ENCODE data around the gene TMEM266.

TMEM266 gene

DNA sequence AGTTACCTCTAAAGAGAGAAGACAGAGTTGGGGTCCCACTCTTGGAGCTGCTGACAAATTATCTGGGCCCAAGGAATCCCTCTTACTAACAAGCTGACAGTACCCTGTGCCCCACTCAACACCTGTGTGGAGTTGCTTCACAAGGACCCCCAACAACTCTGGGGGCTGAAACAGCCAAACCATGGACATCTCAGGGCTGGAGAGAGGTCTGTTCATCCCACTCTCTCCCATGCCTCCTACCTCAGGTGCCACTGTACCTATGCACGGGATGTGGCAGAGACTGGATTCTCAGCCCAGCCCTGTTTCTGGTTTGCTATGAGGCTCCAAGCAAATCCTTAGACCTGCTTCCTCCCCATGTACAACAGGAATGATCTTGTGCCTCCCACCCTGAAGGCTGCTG is 149.7 kb downstream of the TMEM266 start:
- Histone ChIP-seq H3K36me3 (replicated peaks in 1 of 2; ENCODE audit: control insufficient read depth in 2 of 2, insufficient read depth in 2 of 2, low read length in 2 of 2) (peaks cover 0 to 18% of the 10 kb centered on the region in 2 donors), H3K14ac (ENCODE audit: low read length) (no peak overlapping the region), H2AK5ac (ENCODE audit: low read depth, low read length) (no peak overlapping the region), H3K79me1 (ENCODE audit: low read depth, low read length) (no peaks in the 10 kb centered on the region), H3K4me2 (ENCODE audit: insufficient read depth, low read length, poor library complexity, severe bottlenecking) (no peak overlapping the region), H2BK120ac (ENCODE audit: low read depth, low read length) (no peak overlapping the region), H3K23ac (ENCODE audit: low read depth, low read length, poor library complexity) (no peak overlapping the region), H3K18ac (ENCODE audit: low read length) (no peak overlapping the region), H3K27ac (replicated peaks; ENCODE audit: low read length) (no peak overlapping the region), H2BK5ac (ENCODE audit: low read length) (no peak overlapping the region), H2BK15ac (ENCODE audit: low read length) (no peak overlapping the region), H3K9ac (ENCODE audit: low read depth, low read length, poor library complexity) (no peak overlapping the region), H3K27me3 (ENCODE audit: control insufficient read depth in 3 of 3, insufficient read depth in 3 of 3, low read depth in 1 of 3, low read length in 3 of 3) (no peaks in the 10 kb centered on the region), H2AFZ (ENCODE audit: low read length) (no peak overlapping the region), H2BK12ac (ENCODE audit: low read length) (no peak overlapping the region), H3K9me3 (replicated peaks in 1 of 2; ENCODE audit: control insufficient read depth in 2 of 2, insufficient read depth in 1 of 2, low read depth in 1 of 2, low read length in 2 of 2) (no peaks in the 10 kb centered on the region), H3K4me1 (ENCODE audit: control insufficient read depth in 2 of 2, insufficient read depth in 1 of 2, low read depth in 1 of 2, low read length in 2 of 2) (peaks cover 0 to 15% of the 10 kb centered on the region in 2 donors), H4K91ac (ENCODE audit: low read depth, low read length, poor library complexity) (no peak overlapping the region), H3K4ac (ENCODE audit: low read length) (no peak overlapping the region), H3K4me3 (ENCODE audit: low read length in 2 of 2) (no peak overlapping the region), H4K8ac (ENCODE audit: low read depth, low read length) (no peak overlapping the region)
- no peak for DNase-seq (ENCODE audit: low spot score)
- WGBS, 2 donors (ENCODE audit: extremely low coverage in 2 of 2, insufficient read length in 2 of 2, insufficient replicate concordance in 1 of 2), result no CpG with 5 or more reads among the region's 1 CpG

GRCh38 chr15:76209942-76210341 is 150.2 kb downstream of the TMEM266 start:
- H4K8ac ChIP-seq (ENCODE audit: low read depth, low read length), result no peak overlapping the region
- no peak overlapping the region for H3K9ac ChIP-seq (ENCODE audit: low read depth, low read length, poor library complexity)
- H3K18ac ChIP-seq (ENCODE audit: low read length), result no peak overlapping the region
- H2BK12ac ChIP-seq (ENCODE audit: low read length), result no peak overlapping the region
- H3K27me3 ChIP-seq (ENCODE audit: control insufficient read depth in 3 of 3, insufficient read depth in 3 of 3, low read depth in 1 of 3, low read length in 3 of 3), result no peaks in the 10 kb centered on the region
- H2AFZ ChIP-seq (ENCODE audit: low read length), result no peak overlapping the region
- H3K23ac ChIP-seq (ENCODE audit: low read depth, low read length, poor library complexity), result peak overlapping the region; percentile 62
- H3K9me3 ChIP-seq (replicated peaks in 1 of 2; ENCODE audit: control insufficient read depth in 2 of 2, insufficient read depth in 1 of 2, low read depth in 1 of 2, low read length in 2 of 2), result no peaks in the 10 kb centered on the region
- no peak overlapping the region for H2BK120ac ChIP-seq (ENCODE audit: low read depth, low read length)
- no peak for DNase-seq (ENCODE audit: low spot score)
- no CpG with 5 or more reads among the region's 3 CpGs for WGBS, 2 donors (ENCODE audit: extremely low coverage in 2 of 2, insufficient read length in 2 of 2, insufficient replicate concordance in 1 of 2)
- no peak overlapping the region for H3K27ac ChIP-seq (replicated peaks; ENCODE audit: low read length)
- no peak overlapping the region for H2AK5ac ChIP-seq (ENCODE audit: low read depth, low read length)
- H2BK15ac ChIP-seq (ENCODE audit: low read length), result no peak overlapping the region
- peak overlapping the region; percentile 33 for H4K91ac ChIP-seq (ENCODE audit: low read depth, low read length, poor library complexity)
- peaks cover 0 to 13% of the 10 kb centered on the region in 2 donors for H3K4me1 ChIP-seq (ENCODE audit: control insufficient read depth in 2 of 2, insufficient read depth in 1 of 2, low read depth in 1 of 2, low read length in 2 of 2)
- no peaks in the 10 kb centered on the region for H3K79me1 ChIP-seq (ENCODE audit: low read depth, low read length)
- H3K4ac ChIP-seq (ENCODE audit: low read length), result no peak overlapping the region
- H2BK5ac ChIP-seq (ENCODE audit: low read length), result no peak overlapping the region
- no peak overlapping the region for H3K14ac ChIP-seq (ENCODE audit: low read length)
- no peak overlapping the region for H3K4me2 ChIP-seq (ENCODE audit: insufficient read depth, low read length, poor library complexity, severe bottlenecking)
- no peak overlapping the region for H3K4me3 ChIP-seq (ENCODE audit: low read length in 2 of 2)
- peaks cover 0 to 22% of the 10 kb centered on the region in 2 donors for H3K36me3 ChIP-seq (replicated peaks in 1 of 2; ENCODE audit: control insufficient read depth in 2 of 2, insufficient read depth in 2 of 2, low read length in 2 of 2)

DNA sequence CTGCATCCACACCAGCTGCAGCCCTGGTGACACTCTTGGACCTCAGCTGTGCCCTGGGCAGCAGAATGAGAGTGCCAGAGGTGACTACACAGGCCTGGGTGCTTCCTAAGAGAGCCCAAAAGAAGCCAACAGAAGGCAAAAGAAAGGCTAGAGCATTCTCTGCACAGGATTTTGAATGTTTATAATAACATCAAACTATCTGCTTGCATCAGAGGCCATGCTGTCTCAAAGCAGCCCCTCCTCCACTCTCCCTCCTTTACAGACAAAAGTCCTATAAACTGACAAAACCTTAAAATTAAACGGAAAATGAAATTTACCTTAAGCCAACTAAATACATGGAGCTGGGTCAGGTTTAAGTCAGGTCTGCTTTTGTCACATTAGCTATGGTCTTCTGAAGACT is 155.8 kb downstream of the TMEM266 start:
- DNase-seq (ENCODE audit: low spot score), result no peak
- Histone ChIP-seq H3K27ac (replicated peaks; ENCODE audit: low read length) (no peak overlapping the region), H2BK15ac (ENCODE audit: low read length) (no peak overlapping the region), H3K79me1 (ENCODE audit: low read depth, low read length) (no peaks in the 10 kb centered on the region), H4K8ac (ENCODE audit: low read depth, low read length) (no peak overlapping the region), H3K14ac (ENCODE audit: low read length) (no peak overlapping the region), H2BK5ac (ENCODE audit: low read length) (no peak overlapping the region), H2AFZ (ENCODE audit: low read length) (no peak overlapping the region), H2BK120ac (ENCODE audit: low read depth, low read length) (no peak overlapping the region), H3K4me3 (ENCODE audit: low read length in 2 of 2) (no peak overlapping the region), H4K91ac (ENCODE audit: low read depth, low read length, poor library complexity) (no peak overlapping the region), H3K18ac (ENCODE audit: low read length) (no peak overlapping the region), H3K9ac (ENCODE audit: low read depth, low read length, poor library complexity) (no peak overlapping the region), H3K9me3 (replicated peaks in 1 of 2; ENCODE audit: control insufficient read depth in 2 of 2, insufficient read depth in 1 of 2, low read depth in 1 of 2, low read length in 2 of 2) (peaks cover 0 to 14% of the 10 kb centered on the region in 2 donors), H3K23ac (ENCODE audit: low read depth, low read length, poor library complexity) (no peak overlapping the region), H2AK5ac (ENCODE audit: low read depth, low read length) (no peak overlapping the region), H3K4ac (ENCODE audit: low read length) (no peak overlapping the region), H2BK12ac (ENCODE audit: low read length) (no peak overlapping the region), H3K4me2 (ENCODE audit: insufficient read depth, low read length, poor library complexity, severe bottlenecking) (no peak overlapping the region), H3K27me3 (ENCODE audit: control insufficient read depth in 3 of 3, insufficient read depth in 3 of 3, low read depth in 1 of 3, low read length in 3 of 3) (no peaks in the 10 kb centered on the region), H3K4me1 (ENCODE audit: control insufficient read depth in 2 of 2, insufficient read depth in 1 of 2, low read depth in 1 of 2, low read length in 2 of 2) (peaks cover 0 to 15% of the 10 kb centered on the region in 2 donors), H3K36me3 (replicated peaks in 1 of 2; ENCODE audit: control insufficient read depth in 2 of 2, insufficient read depth in 2 of 2, low read length in 2 of 2) (peaks cover 1 to 29% of the 10 kb centered on the region in 2 donors)
- no CpG with 5 or more reads among the region's 1 CpG for WGBS, 2 donors (ENCODE audit: extremely low coverage in 2 of 2, insufficient read length in 2 of 2, insufficient replicate concordance in 1 of 2)

- H3K4ac ChIP-seq (ENCODE audit: low read length), result no peak overlapping the region
- H3K27ac ChIP-seq (replicated peaks; ENCODE audit: low read length), result no peak overlapping the region
- no peak for DNase-seq (ENCODE audit: low spot score)
- peaks cover 0 to 23% of the 10 kb centered on the region in 2 donors for H3K9me3 ChIP-seq (replicated peaks in 1 of 2; ENCODE audit: control insufficient read depth in 2 of 2, insufficient read depth in 1 of 2, low read depth in 1 of 2, low read length in 2 of 2)
- H3K79me1 ChIP-seq (ENCODE audit: low read depth, low read length), result no peaks in the 10 kb centered on the region
- no CpG with 5 or more reads among the region's 7 CpGs for WGBS, 2 donors (ENCODE audit: extremely low coverage in 2 of 2, insufficient read length in 2 of 2, insufficient replicate concordance in 1 of 2)
- no peak overlapping the region for H3K18ac ChIP-seq (ENCODE audit: low read length)
- no peak overlapping the region for H3K9ac ChIP-seq (ENCODE audit: low read depth, low read length, poor library complexity)
- peaks cover 0 to 10% of the 10 kb centered on the region in 2 donors for H3K4me1 ChIP-seq (ENCODE audit: control insufficient read depth in 2 of 2, insufficient read depth in 1 of 2, low read depth in 1 of 2, low read length in 2 of 2)
- H4K8ac ChIP-seq (ENCODE audit: low read depth, low read length), result no peak overlapping the region
- H2AFZ ChIP-seq (ENCODE audit: low read length), result no peak overlapping the region
- H2BK120ac ChIP-seq (ENCODE audit: low read depth, low read length), result no peak overlapping the region
- H2BK12ac ChIP-seq (ENCODE audit: low read length), result no peak overlapping the region
- no peak overlapping the region for H3K4me3 ChIP-seq (ENCODE audit: low read length in 2 of 2)
- H2BK5ac ChIP-seq (ENCODE audit: low read length), result no peak overlapping the region
- H2BK15ac ChIP-seq (ENCODE audit: low read length), result no peak overlapping the region
- no peak overlapping the region for H3K14ac ChIP-seq (ENCODE audit: low read length)
- H3K23ac ChIP-seq (ENCODE audit: low read depth, low read length, poor library complexity), result no peak overlapping the region
- H3K4me2 ChIP-seq (ENCODE audit: insufficient read depth, low read length, poor library complexity, severe bottlenecking), result no peak overlapping the region
- no peak overlapping the region for H2AK5ac ChIP-seq (ENCODE audit: low read depth, low read length)
- no peak overlapping the region for H4K91ac ChIP-seq (ENCODE audit: low read depth, low read length, poor library complexity)
- no peaks in the 10 kb centered on the region for H3K27me3 ChIP-seq (ENCODE audit: control insufficient read depth in 3 of 3, insufficient read depth in 3 of 3, low read depth in 1 of 3, low read length in 3 of 3)
- H3K36me3 ChIP-seq (replicated peaks in 1 of 2; ENCODE audit: control insufficient read depth in 2 of 2, insufficient read depth in 2 of 2, low read length in 2 of 2), result peaks cover 1 to 21% of the 10 kb centered on the region in 2 donors
These were observed 157.5 kb downstream of the TMEM266 start for GRCh38 chr15:76217029-76217881.

All from neuronal stem cell (in vitro differentiated cells).